PC-9 (cell line): ENCODE results near the gene LRRC63. TPM values are rescaled to one million over a fixed set of nuclear protein-coding genes. Genes with fewer than 3 reads are reported as not detected.

ENCODE experiments used
- BruUV-seq: library from RNA; stranded (reverse); fragments of 400-500 nt; replicated peaks from 2 replicates; lab custom pipeline; 2021; lab: Mats Ljungman, UMichigan
- CTCF ChIA-PET: fragments of 300-600 bp; sonication (Branson Sonifier 250); formaldehyde crosslinking; loops from one replicate; lab custom pipeline; 2022; ENCODE audit warnings: antibody characterized with exemption; lab: Charles Lee
- POLR2A ChIA-PET: fragments of 300-600 bp; sonication (Branson Sonifier 250); formaldehyde crosslinking; loops from one replicate; lab custom pipeline; 2022; ENCODE audit warnings: antibody characterized with exemption; ENCODE audit not compliant: unreplicated experiment; lab: Charles Lee
- DNase-seq, 2 experiments: peaks; one replicate each; pipeline versions ENCODE4 v3.0.0 to v3.0.0-alpha.2; 2015 to 2022; ENCODE audit warnings: mixed read lengths in 1 of 2
- H2AFZ ChIP-seq: fragments of 200-600 bp; sonication (generic); 2 replicates; pipeline ENCODE4 v1.8.1; 2017; ENCODE audit warnings: antibody characterized with exemption
- H3F3A ChIP-seq: fragments of 200-600 bp; sonication (generic); 2 replicates; pipeline ENCODE4 v1.8.1; 2017; ENCODE audit warnings: antibody characterized with exemption, mild to moderate bottlenecking, low read depth; ENCODE audit not compliant: insufficient read depth
- H3K27ac ChIP-seq: fragments of 200-600 bp; sonication (generic); 2 replicates; pipeline ENCODE4 v1.6.1; 2016; ENCODE audit warnings: mixed run types
- H3K27me3 ChIP-seq: fragments of 200-600 bp; sonication (generic); 2 replicates; pipeline ENCODE4 v1.6.1; 2016; ENCODE audit warnings: low read depth, mixed run types; ENCODE audit not compliant: insufficient read depth
- H3K36me3 ChIP-seq: fragments of 200-600 bp; sonication (generic); 2 replicates; pipeline ENCODE4 v1.6.1; 2016; ENCODE audit warnings: low read depth, mixed run types
- H3K4me1 ChIP-seq: fragments of 200-600 bp; sonication (generic); replicated peaks from 2 replicates; pipeline ENCODE4 v1.6.1; 2016; ENCODE audit warnings: mixed run types; ENCODE audit not compliant: insufficient read depth
- H3K4me2 ChIP-seq: fragments of 200-600 bp; sonication (generic); 2 replicates; pipeline ENCODE4 v1.6.1; 2017; ENCODE audit warnings: mixed run types
- H3K4me3 ChIP-seq: fragments of 200-600 bp; sonication (generic); 2 replicates; pipeline ENCODE4 v1.6.1; 2016; ENCODE audit warnings: mixed run types
- H3K79me2 ChIP-seq: fragments of 200-600 bp; sonication (generic); 2 replicates; pipeline ENCODE4 v1.6.1; 2017; ENCODE audit warnings: low read depth, mixed run types
- H3K9me2 ChIP-seq: fragments of 200-600 bp; sonication (generic); 2 replicates; pipeline ENCODE4 v1.8.1; 2017; ENCODE audit warnings: mild to moderate bottlenecking; ENCODE audit not compliant: insufficient read depth
- H3K9me3 ChIP-seq: fragments of 200-600 bp; sonication (generic); 2 replicates; pipeline ENCODE4 v1.8.1; 2016; ENCODE audit warnings: low read depth; ENCODE audit not compliant: insufficient read depth
- H4K20me1 ChIP-seq: fragments of 200-600 bp; sonication (generic); 2 replicates; pipeline ENCODE4 v1.8.1; 2017; ENCODE audit not compliant: insufficient read depth
- EZH2 ChIP-seq: fragments of 200-600 bp; sonication (generic); IDR thresholded peaks from 2 replicates; pipeline ENCODE4 v1.8.0; 2017; ENCODE audit warnings: antibody characterized with exemption, low read depth
- intact Hi-C: fragments of 100-400 bp; cut with micrococcal nuclease; formaldehyde crosslinking; loops from one replicate; pipeline ENCODE4 v1.10.0; 2022; ENCODE audit not compliant: unreplicated experiment
- total RNA-seq: library from RNA; stranded (reverse); gene quantifications from 2 replicates; pipeline ENCODE4 v1.2.3, GENCODE V29; 2021
- TF ChIP-seq, protein P1 (sequence below): fragments of 200-600 bp; sonication (generic); conservative IDR thresholded peaks from 2 replicates; pipeline ENCODE4 v1.6.1; 2017; ENCODE audit warnings: mixed run types, antibody characterized with exemption, mild to moderate bottlenecking, moderate library complexity

Gene LRRC63
- total RNA-seq, 1 experiment from 2014 or later: not detected

DNA sequence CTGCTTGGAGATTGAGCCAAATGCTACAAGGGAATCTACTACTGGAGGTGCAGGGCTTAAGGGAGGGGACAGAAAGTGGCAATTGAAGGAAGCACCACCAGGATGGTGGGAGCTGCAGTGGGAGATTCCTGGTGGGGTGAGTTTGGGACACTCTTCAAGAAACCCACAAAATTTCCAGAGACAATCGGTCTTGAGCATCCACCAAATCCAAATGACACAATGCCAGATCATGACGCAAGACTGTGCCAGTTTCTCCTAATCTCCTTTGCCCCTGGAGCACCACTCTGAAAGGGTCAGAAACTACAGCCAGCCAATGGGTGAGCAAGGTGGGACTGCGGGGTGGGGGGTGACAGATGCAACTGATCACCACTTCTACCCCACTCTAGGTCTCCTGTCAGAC is 78.7 kb downstream of the LRRC63 start:
- no peaks in the 10 kb centered on the region for H3K9me3 ChIP-seq
- intact Hi-C loops: no loop called here
- no peak for DNase-seq
- POLR2A ChIA-PET: no interaction called here
- CTCF ChIA-PET: no interaction called here
- H3K36me3 ChIP-seq: no peaks in the 10 kb centered on the region
- no peak for TF ChIP-seq EZH2
- TF ChIP-seq, protein P1, sequence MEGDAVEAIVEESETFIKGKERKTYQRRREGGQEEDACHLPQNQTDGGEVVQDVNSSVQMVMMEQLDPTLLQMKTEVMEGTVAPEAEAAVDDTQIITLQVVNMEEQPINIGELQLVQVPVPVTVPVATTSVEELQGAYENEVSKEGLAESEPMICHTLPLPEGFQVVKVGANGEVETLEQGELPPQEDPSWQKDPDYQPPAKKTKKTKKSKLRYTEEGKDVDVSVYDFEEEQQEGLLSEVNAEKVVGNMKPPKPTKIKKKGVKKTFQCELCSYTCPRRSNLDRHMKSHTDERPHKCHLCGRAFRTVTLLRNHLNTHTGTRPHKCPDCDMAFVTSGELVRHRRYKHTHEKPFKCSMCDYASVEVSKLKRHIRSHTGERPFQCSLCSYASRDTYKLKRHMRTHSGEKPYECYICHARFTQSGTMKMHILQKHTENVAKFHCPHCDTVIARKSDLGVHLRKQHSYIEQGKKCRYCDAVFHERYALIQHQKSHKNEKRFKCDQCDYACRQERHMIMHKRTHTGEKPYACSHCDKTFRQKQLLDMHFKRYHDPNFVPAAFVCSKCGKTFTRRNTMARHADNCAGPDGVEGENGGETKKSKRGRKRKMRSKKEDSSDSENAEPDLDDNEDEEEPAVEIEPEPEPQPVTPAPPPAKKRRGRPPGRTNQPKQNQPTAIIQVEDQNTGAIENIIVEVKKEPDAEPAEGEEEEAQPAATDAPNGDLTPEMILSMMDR: no peak
- H3K79me2 ChIP-seq: no peaks in the 10 kb centered on the region
- H3F3A ChIP-seq: no peaks in the 10 kb centered on the region
- H3K4me3 ChIP-seq: no peak overlapping the region
- H3K27me3 ChIP-seq: no peaks in the 10 kb centered on the region
- no peak overlapping the region for H3K4me2 ChIP-seq
- no peaks in the 10 kb centered on the region for H3K9me2 ChIP-seq
- H3K27ac ChIP-seq: no peak overlapping the region
- no peaks in the 10 kb centered on the region for H4K20me1 ChIP-seq
- BruUV-seq: no TSS peak
- H3K4me1 ChIP-seq: peaks cover under 1% of the 10 kb centered on the region; the same call in 1 of the 2 replicates
- no peak overlapping the region for H2AFZ ChIP-seq

DNA sequence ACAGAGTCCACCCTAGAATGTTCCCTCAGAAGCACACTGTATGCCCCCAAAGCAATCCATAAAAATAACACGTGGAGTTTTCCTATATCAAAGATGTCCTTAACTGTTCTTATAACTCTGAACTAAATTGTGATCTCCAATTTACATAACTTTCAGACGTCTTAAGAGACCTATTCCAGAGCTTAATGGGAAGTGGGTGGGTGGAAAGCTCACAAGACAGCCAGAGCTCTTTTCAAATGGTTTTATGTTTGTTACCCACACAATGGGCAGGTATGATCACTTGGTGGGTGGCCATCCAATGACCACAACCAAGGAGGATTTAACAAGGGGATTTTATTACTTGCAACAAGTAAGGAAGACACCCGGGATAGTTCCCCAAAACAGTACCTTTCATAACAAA is 81.7 kb downstream of the LRRC63 start:
- Histone ChIP-seq H3K4me3 (no peak overlapping the region), H3F3A (peaks cover 6% of the 10 kb centered on the region; the same call in 1 of the 2 replicates), H3K27me3 (no peaks in the 10 kb centered on the region), H3K36me3 (no peaks in the 10 kb centered on the region), H4K20me1 (no peaks in the 10 kb centered on the region), H3K9me3 (no peaks in the 10 kb centered on the region), H3K79me2 (no peaks in the 10 kb centered on the region), H3K4me1 (peaks cover 25% of the 10 kb centered on the region), H2AFZ (no peak overlapping the region), H3K9me2 (no peaks in the 10 kb centered on the region), H3K27ac (no peak overlapping the region), H3K4me2 (no peak overlapping the region)
- intact Hi-C loops: no loop called here
- CTCF ChIA-PET: no interaction called here
- POLR2A ChIA-PET: no interaction called here
- TF ChIP-seq, protein P1: no peak
- TF ChIP-seq EZH2: no peak
- DNase-seq: no peak
- no TSS peak for BruUV-seq

DNA sequence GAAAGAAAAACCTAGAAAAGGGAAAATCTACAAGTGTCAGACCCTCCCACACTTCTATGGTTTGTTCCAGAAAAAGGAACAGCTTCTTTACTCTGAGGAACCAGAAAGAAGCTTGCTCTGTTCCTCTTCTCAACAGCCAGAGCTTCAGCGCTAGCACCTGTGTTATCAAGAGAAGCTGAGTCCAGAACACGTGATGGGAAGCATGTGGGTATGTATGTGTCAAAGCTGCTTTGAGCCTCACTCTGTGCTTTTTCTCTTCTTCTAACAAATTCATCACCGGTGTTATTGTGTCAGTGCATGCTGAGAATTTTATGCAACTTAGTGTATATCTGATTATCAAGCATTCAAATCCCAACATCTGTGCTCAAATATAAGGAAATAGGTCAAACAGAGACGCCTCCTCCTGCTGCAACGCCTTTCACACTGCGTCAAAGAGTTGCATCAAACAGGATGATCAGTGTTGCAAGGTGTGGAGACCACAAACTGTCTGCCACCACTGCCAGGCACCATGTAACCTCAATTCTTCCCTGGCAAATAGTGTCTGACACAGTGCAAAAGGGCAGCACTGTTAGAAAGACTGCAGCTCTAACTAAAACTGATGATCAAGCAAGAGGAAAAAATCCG is 83.9 kb downstream of the LRRC63 start:
- DNase-seq: no peak

More for the DNA sequence above, 83.9 kb downstream of the LRRC63 start:
- Histone ChIP-seq H3K4me3 (no peak overlapping the region), H2AFZ (peak overlapping the region; percentile 50; the same call in 1 of the 2 replicates), H3K27ac (peak overlapping the region; percentile 73), H3K4me1 (peaks cover 25% of the 10 kb centered on the region), H3K36me3 (no peaks in the 10 kb centered on the region), H3K9me2 (no peaks in the 10 kb centered on the region), H3K27me3 (no peaks in the 10 kb centered on the region), H3F3A (peaks cover 6% of the 10 kb centered on the region; the same call in 1 of the 2 replicates), H3K79me2 (no peaks in the 10 kb centered on the region), H3K4me2 (peak overlapping the region; percentile 24), H4K20me1 (no peaks in the 10 kb centered on the region), H3K9me3 (no peaks in the 10 kb centered on the region)
- ChIA-PET POLR2A (no interaction called here), CTCF (no interaction called here)
- no peak for TF ChIP-seq EZH2
- TF ChIP-seq, protein P1: no peak
- intact Hi-C loops: no loop called here
- no TSS peak for BruUV-seq
